HEK293 (cell line): ENCODE results near the gene TAS2R38.

Source experiments
- SCRT2 ChIP-seq: fragments of 450-650 bp; formaldehyde crosslinking; IDR thresholded peaks from 2 replicates; pipeline ENCODE4 v1.5.1; 2016; ENCODE audit warnings: missing biosample characterization, missing genetic modification characterization
- TCF7L2 ChIP-seq: IDR thresholded peaks from 2 replicates; pipeline ENCODE4 v1.6.1; 2011; ENCODE audit warnings: low read depth, mild to moderate bottlenecking, inconsistent platforms, low read length, moderate library complexity, borderline replicate concordance
- ZBTB1 ChIP-seq: fragments of 450-650 bp; formaldehyde crosslinking; IDR thresholded peaks from 2 replicates; pipeline ENCODE4 v1.5.1; 2016; ENCODE audit warnings: missing biosample characterization, missing genetic modification characterization
- ZBTB21 ChIP-seq: fragments of 450-650 bp; formaldehyde crosslinking; IDR thresholded peaks from 2 replicates; pipeline ENCODE4 v1.5.1; 2017; ENCODE audit warnings: missing biosample characterization, missing genetic modification characterization
- ZNF174 ChIP-seq: fragments of 450-650 bp; formaldehyde crosslinking; IDR thresholded peaks from 2 replicates; pipeline ENCODE4 v1.5.0; 2017; ENCODE audit warnings: missing biosample characterization, mild to moderate bottlenecking, missing genetic modification characterization
- TF ChIP-seq, protein P1 (sequence below): fragments of 450-650 bp; formaldehyde crosslinking; IDR thresholded peaks from 2 replicates; pipeline ENCODE4 v1.5.1; 2016; ENCODE audit warnings: missing biosample characterization, missing genetic modification characterization, borderline replicate concordance
- TF ChIP-seq, protein P2 (sequence below): fragments of 450-650 bp; formaldehyde crosslinking; IDR thresholded peaks from 2 replicates; pipeline ENCODE4 v1.5.1; 2016; ENCODE audit warnings: missing biosample characterization, missing genetic modification characterization
- TF ChIP-seq, protein P3 (sequence below): fragments of 450-650 bp; formaldehyde crosslinking; IDR thresholded peaks from 2 replicates; pipeline ENCODE4 v1.5.1; 2016; ENCODE audit warnings: missing biosample characterization, missing genetic modification characterization

DNA sequence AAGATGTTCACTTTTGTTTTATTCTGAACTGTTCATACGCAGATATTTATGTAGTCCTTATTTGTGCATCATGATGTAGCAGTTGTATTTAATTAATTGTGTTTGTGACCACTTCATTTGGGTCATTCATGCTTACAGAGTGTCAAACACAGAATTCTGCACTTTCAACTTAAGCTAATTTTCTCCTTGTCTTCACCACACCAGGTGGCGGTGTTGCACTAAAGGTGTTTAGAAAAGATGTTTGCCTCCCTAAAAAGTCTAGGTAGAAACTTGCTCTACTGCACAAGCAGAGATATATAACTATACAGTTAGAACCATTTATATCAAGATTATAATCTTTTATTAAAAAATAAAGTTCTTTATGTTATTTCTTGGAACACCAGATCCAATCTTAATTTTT lies 1.3 kb upstream of the TAS2R38 start:
- TF ChIP-seq ZBTB21 (tag by site-specific recombination) (no peak), TCF7L2 (no peak), ZBTB1 (tag by site-specific recombination) (no peak), ZNF174 (tag by site-specific recombination) (no peak), SCRT2 (tag by site-specific recombination) (no peak)
- TF ChIP-seq, protein P1, sequence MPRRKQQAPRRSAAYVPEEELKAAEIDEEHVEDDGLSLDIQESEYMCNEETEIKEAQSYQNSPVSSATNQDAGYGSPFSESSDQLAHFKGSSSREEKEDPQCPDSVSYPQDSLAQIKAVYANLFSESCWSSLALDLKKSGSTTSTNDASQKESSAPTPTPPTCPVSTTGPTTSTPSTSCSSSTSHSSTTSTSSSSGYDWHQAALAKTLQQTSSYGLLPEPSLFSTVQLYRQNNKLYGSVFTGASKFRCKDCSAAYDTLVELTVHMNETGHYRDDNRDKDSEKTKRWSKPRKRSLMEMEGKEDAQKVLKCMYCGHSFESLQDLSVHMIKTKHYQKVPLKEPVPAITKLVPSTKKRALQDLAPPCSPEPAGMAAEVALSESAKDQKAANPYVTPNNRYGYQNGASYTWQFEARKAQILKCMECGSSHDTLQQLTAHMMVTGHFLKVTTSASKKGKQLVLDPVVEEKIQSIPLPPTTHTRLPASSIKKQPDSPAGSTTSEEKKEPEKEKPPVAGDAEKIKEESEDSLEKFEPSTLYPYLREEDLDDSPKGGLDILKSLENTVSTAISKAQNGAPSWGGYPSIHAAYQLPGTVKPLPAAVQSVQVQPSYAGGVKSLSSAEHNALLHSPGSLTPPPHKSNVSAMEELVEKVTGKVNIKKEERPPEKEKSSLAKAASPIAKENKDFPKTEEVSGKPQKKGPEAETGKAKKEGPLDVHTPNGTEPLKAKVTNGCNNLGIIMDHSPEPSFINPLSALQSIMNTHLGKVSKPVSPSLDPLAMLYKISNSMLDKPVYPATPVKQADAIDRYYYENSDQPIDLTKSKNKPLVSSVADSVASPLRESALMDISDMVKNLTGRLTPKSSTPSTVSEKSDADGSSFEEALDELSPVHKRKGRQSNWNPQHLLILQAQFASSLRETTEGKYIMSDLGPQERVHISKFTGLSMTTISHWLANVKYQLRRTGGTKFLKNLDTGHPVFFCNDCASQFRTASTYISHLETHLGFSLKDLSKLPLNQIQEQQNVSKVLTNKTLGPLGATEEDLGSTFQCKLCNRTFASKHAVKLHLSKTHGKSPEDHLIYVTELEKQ (tag by site-specific recombination): no peak
- TF ChIP-seq, protein P2, sequence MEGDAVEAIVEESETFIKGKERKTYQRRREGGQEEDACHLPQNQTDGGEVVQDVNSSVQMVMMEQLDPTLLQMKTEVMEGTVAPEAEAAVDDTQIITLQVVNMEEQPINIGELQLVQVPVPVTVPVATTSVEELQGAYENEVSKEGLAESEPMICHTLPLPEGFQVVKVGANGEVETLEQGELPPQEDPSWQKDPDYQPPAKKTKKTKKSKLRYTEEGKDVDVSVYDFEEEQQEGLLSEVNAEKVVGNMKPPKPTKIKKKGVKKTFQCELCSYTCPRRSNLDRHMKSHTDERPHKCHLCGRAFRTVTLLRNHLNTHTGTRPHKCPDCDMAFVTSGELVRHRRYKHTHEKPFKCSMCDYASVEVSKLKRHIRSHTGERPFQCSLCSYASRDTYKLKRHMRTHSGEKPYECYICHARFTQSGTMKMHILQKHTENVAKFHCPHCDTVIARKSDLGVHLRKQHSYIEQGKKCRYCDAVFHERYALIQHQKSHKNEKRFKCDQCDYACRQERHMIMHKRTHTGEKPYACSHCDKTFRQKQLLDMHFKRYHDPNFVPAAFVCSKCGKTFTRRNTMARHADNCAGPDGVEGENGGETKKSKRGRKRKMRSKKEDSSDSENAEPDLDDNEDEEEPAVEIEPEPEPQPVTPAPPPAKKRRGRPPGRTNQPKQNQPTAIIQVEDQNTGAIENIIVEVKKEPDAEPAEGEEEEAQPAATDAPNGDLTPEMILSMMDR: 0 out of 2 replicates have a peak, but pooled peaks have one; percentile 30
- TF ChIP-seq, protein P3, sequence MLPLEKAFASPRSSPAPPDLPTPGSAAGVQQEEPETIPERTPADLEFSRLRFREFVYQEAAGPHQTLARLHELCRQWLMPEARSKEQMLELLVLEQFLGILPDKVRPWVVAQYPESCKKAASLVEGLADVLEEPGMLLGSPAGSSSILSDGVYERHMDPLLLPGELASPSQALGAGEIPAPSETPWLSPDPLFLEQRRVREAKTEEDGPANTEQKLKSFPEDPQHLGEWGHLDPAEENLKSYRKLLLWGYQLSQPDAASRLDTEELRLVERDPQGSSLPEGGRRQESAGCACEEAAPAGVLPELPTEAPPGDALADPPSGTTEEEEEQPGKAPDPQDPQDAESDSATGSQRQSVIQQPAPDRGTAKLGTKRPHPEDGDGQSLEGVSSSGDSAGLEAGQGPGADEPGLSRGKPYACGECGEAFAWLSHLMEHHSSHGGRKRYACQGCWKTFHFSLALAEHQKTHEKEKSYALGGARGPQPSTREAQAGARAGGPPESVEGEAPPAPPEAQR (tag by site-specific recombination): no peak
